ENCODE data around the gene DENND10.

GRCh38 chr10:119095640-119096039 is 8.3 kb upstream of the DENND10 start:
- TF ChIP-seq CTCF (IDR thresholded peaks at IDR 0.05) = no peak
- no peak for TF ChIP-seq POLR2A (IDR thresholded peaks at IDR 0.05)
- no peak for TF ChIP-seq POLR2AphosphoS5 (IDR thresholded peaks at IDR 0.05)
- TF ChIP-seq EP300 (IDR thresholded peaks at IDR 0.05; ENCODE audit: low read depth) = no peak

Data from transverse colon (tissue), 4 donors.